ENCODE results near the gene SH3TC2.

The SH3TC2 gene

DNA sequence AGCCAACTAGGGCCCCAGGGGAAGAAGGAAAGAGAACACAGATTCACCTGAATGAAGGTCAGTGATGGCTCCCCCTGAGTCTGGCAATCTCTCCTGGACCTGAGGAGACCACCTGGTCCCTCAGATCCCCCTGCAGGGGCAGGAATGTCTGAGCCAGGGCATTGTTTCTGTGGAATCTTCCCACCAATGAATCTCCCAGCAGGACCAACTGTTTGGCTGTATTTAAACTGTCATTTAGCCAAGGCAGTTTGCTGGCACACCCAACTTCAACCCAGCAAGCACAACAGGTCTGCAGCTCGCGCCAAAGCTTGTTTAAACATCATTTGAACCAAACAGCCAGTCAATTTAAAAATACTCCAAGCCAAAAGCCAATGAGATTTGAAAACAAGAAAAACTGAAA is 92.6 kb downstream of the SH3TC2 start:
- DNase-seq (ENCODE audit: low read depth): no peak

GRCh38 chr5:148969291-148969690 is 93.6 kb downstream of the SH3TC2 start:
- no peak for DNase-seq (ENCODE audit: low read depth)

GRCh38 chr5:148968311-148968710 is 94.6 kb downstream of the SH3TC2 start:
- no peak for DNase-seq (ENCODE audit: low read depth)

- DNase-seq (ENCODE audit: low read depth): no peak
Measured at GRCh38 chr5:148967783-148968182, 95.1 kb downstream of the SH3TC2 start.

DNA sequence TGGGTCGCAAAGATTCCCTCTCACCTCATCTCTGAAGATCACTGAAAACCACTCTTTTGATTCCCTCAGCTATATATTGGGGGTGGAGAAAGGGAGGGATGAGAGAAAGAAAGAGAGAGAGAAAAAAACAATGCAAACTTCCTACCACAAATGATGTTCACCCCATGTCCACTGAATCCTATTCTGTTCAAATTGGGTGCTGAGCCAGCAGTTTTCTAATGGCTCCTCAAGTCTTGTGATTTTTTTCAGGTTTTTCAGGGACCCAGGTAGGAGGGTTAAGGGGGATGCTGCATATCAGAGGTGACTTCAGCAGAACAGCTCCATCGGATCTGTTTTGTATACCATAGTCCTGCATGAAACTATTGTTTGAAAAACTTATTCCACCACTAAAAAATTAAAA is 95.9 kb downstream of the SH3TC2 start:
- no peak for DNase-seq (ENCODE audit: low read depth)

DNA sequence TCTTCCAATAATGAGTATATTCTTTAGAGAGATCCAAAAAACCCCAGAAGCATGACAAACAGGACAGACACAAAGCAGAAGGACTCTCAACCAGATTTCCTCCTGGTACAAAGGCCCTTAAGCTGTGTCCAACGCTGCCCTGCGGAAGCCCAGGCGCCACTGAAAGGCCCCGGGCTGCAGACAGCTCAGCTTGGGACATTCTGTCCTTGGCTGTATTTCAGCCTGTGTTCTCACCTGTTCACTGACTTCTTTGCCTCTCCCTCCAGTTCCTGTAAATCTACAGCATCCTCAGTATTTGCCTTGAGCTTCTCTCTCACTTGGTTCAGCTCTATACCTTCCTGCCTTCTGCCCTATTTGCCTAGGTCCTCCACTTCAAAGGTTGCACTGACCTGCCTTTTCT is 96.5 kb downstream of the SH3TC2 start:
- DNase-seq (ENCODE audit: low read depth): no peak

DNA sequence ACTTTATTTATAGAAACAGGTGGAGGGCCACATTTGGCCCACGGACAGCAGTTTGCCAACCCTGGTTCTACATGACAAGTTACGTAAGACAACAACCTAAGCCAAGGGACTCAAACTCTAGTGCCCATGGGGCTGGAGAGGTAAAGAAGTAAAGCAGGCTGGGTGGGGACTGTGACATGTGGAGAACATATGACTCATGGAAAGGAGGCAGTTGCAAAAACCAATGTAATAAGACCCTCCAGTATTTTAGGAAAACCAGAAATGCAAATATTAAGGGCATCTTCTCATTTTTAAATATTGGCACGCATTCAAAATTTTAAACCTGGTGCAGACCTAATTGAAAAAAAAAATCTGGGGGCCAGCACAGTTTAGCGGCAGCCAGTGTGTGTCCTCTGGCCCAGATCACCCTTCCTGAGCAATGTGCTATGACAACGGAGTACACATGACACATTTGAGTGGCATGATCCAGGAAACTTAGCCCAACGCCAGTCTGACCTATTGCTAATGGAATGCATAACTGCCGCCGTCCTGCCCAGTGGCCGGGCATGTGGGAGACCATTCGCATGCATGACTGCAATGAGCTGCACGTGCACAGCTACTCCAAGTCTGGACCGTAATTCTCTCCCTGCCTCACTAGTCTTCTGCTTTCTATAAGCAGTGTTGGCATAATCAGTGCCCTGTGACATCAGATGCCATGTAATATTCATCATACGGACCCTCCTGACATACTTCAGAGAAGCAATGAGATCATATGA is 97.2 kb downstream of the SH3TC2 start:
- no peak for DNase-seq (ENCODE audit: low read depth)

DNA sequence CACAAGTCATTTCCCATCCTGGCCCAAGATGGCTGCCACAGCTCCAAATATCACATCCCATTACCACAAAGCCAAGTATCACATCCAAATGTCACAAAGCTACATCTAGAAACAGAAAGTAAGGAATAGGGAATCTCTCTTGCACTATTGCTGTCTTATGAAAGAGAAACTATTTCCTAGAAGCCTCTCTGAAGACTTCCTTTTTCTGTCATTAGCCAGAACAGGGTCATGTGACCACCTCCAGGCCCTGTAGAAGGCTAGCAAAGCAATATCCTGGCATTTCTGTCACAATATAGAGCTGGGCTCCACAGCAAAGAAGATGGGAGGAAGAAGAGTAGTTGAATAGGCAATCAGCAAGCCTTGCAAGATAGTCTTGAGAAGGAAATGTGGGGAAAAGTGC is 99.2 kb downstream of the SH3TC2 start:
- DNase-seq (ENCODE audit: low read depth): no peak

- DNase-seq (ENCODE audit: low read depth): no peak
Measured at GRCh38 chr5:148962761-148963324, 100.0 kb downstream of the SH3TC2 start.

GRCh38 chr5:148962200-148962550 is 100.7 kb downstream of the SH3TC2 start:
- DNase-seq (ENCODE audit: low read depth): no peak

DNA sequence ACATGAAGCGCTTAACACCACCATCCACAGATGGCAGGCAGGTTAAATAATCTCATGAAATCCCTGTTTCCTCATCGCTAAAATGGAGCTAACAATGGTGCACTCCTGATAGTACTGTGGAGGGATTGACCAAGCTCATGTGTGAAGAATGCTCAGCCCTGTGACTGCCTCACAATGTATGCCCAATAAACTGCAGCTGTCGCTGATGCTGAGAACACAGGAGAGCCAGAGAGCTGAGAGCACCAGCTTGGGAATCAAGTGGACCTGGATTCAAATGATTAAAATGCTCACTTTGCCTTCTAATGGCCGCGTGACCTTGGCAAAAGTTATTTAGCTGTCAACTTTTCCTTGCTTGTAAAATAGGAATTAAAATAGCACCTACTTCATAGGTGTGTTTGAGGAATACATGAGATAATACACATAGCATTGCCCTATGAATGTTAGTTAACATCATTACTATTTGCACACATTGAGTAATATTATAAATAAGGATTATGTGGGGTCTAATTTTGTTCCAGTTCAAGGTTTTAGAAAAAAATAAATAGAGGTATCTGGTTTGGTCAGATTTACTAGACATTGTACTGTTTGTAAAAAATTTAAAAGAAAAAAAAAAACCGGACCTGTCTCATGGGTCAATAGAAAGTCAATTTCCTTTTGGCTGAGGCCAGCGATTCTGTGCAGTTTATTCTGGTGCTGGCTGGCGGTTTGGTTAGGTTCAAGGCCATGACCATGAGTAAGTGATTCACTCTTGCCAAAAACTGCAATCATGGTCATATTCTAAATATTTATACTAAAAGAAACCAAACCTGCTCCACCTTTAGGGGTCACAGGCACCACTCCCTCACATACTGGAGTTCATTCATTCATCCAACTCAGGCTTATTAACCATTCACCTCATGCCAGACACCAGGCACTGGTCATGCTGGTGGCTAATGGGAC is 101.3 kb downstream of the SH3TC2 start:
- no peak for DNase-seq (ENCODE audit: low read depth)

DNA sequence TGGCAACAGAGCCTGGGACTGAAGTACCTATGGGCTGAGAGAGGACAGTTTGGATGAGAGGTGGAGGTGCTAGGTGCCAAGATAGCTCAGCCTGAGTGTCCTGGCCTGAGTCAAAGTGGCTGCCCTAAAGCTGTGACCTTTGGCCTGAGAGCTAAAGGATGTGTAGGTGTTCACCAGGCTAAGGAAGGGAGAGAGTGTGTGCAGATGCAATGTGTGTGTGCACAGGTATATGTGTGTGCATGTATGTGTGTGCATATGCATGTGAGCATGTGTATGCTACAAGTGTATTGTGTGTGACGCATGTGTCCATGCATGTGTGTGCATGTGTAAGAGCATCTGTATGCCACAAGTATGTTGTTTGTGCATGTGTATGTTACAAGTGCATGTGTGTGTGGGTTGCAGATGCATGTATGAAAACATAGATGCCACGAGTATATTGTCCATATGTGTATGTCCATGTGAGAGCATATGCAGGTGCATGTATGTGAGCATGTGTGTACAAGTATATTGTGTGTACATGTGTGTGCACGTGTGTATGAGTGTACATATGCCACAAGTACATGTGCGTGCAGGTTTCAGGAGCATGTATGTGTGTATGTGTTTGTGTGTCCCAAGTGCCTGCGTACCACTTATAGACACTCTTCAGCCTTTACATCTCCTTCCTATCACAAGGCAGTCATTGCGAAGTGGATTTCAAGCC is 102.6 kb downstream of the SH3TC2 start:
- DNase-seq (ENCODE audit: low read depth): no peak

- peak; percentile 4 for DNase-seq (ENCODE audit: low read depth)
Measured at GRCh38 chr5:148957591-148958202, 105.2 kb downstream of the SH3TC2 start.

DNA sequence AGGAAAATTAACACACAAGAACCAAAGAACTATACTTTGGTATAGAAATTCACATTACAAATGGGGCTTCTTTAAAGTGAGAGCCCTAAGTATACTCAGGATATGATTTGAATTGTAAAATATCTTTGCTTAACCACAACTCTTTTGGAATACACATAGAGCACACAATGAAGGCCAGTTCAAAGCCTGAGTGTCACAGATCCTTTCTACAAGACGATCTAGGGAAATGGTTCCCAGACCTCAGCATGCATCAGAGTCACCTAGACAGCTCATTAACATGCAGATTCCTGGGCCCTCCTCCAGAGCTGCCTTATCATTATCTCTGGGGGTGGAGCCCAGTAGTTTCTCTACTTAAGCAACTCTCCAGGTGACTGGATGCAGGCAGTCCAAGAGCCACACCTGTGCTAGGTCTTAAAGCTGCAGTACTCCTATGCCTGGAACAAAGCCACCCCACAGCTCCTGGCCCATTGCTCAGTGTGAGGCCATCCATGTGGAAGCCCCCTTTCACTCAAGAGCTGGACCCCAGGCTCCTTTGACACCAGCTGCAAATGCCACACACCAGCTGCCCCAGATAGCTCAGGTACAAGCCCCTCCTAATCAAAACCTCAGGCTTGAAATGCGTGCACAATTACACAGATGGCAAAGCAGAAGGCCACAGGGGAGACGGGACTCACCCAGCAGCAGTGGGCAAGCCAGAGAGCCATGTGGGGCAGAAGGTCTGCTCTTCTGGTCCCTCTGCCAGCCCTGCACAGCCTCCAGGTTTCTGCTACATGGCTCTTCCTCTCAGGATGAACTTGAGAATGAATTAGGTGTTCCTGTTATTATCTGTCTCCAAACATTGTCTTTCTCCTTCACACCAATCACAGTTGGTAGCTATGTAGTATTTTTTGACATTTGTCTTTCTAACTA is 106.1 kb downstream of the SH3TC2 start:
- DNase-seq (ENCODE audit: low read depth): no peak

Measured in stimulated activated CD8-positive, alpha-beta memory T cell treated with anti-CD3 and anti-CD28 coated beads, Interleukin-15, amount 100 ng/mL, for 1 hour (primary cell).